Thymus (tissue), 11 donors: ENCODE results near the gene VPS13D. TPM values are rescaled to one million over a fixed set of nuclear protein-coding genes. Genes with fewer than 3 reads are reported as not detected.
"Not testable (repeated sequence)": the region's sequence is repeated elsewhere in the genome, so short reads cannot be mapped to it uniquely, and the experiment has no call there.

Experiments used
- DNase-seq, 9 donors: peaks; one replicate each; pipeline ENCODE4 v3.0.0-alpha.2; 2013; ENCODE audit warnings: low spot score in 9 of 9, low read depth in 6 of 9, missing footprints in 1 of 9
- H3K27ac ChIP-seq, 2 donors: one replicate each; pipeline ENCODE4 v1.5.1; 2013; ENCODE audit warnings: control low read depth in 1 of 2, low read depth in 1 of 2, low read length in 1 of 2, mild to moderate bottlenecking in 1 of 2, moderate library complexity in 1 of 2
- H3K27me3 ChIP-seq, 2 donors: one replicate each; pipeline ENCODE4 v1.5.1; 2013; ENCODE audit warnings: low read length in 1 of 2; ENCODE audit not compliant: control insufficient read depth in 2 of 2, insufficient read depth in 1 of 2
- H3K36me3 ChIP-seq, 2 donors: one replicate each; pipeline ENCODE4 v1.5.1; 2013; ENCODE audit warnings: low read length in 1 of 2, mild to moderate bottlenecking in 1 of 2, moderate library complexity in 1 of 2; ENCODE audit not compliant: control insufficient read depth in 2 of 2, insufficient read depth in 2 of 2
- H3K4me1 ChIP-seq, 2 donors: one replicate each; pipeline ENCODE4 v1.5.1; 2013; ENCODE audit warnings: low read length in 2 of 2; ENCODE audit not compliant: control insufficient read depth in 2 of 2, insufficient read depth in 2 of 2
- H3K4me3 ChIP-seq, 2 donors: one replicate each; pipeline ENCODE4 v1.5.1; 2013; ENCODE audit warnings: low read length in 2 of 2, control low read depth in 1 of 2, mild to moderate bottlenecking in 1 of 2
- H3K9me3 ChIP-seq, 2 donors: one replicate each; pipeline ENCODE4 v1.5.1; 2013; ENCODE audit warnings: low read length in 1 of 2, mild to moderate bottlenecking in 1 of 2; ENCODE audit not compliant: control insufficient read depth in 2 of 2, insufficient read depth in 1 of 2
- WGBS: extraction: QIAGEN DNeasy Blood & Tissue Kit; methylation state at CpG from one replicate; pipeline ENCODE4 v1.1.7; 2013; 5-methylcytosine and 5-hydroxymethylcytosine counted together
- polyA plus RNA-seq: library from polyadenylated mRNA; stranded (reverse); fragments of 200-250 nt; gene quantifications from one replicate; pipeline ENCODE4 v1.2.3, GENCODE V29; 2013
- total RNA-seq: library from RNA; stranded (reverse); fragments of 120-200 nt; gene quantifications from one replicate; pipeline ENCODE4 v1.2.4, GENCODE V29; 2013
- donor health status: healthy.

The VPS13D gene
- total and polyA plus RNA-seq, 2 donors = 10.2 to 21.7 TPM

DNA sequence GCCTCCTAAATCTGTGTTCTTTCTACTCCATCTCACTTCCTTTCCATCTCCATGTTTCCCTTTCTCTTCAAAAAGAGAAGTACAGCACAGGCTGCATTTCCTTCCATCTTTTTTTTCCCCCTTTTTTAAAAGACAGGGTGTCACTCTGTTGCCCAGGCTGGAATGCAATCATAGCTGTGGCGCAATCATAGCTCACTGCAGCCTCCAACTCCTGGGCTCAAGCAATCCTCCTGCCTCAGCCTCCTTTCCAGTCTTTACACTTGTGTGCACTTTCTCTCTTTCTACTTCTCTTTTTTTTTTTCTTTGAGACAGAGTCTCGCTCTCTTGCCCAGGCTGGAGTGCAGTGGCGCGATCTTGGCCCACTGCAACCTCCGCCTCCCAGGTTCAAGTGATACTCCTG, 95.1 kb downstream of the VPS13D start:
- 97% methylated on average over 5 of the region's 5 CpGs for WGBS
- not testable (repeated sequence) for H3K9me3 ChIP-seq, H3K4me1 ChIP-seq, H3K27ac ChIP-seq, H3K4me3 ChIP-seq, DNase-seq, H3K27me3 ChIP-seq
- peaks cover 20 to 44% of the 10 kb centered on the region in 2 donors for H3K36me3 ChIP-seq

- H3K9me3 ChIP-seq = no peaks in the 10 kb centered on the region
- H3K4me3 ChIP-seq = no peak overlapping the region
- no peaks in the 10 kb centered on the region for H3K27me3 ChIP-seq
- no peak overlapping the region for H3K27ac ChIP-seq
- no peak for DNase-seq
- no peaks in the 10 kb centered on the region for H3K4me1 ChIP-seq
- H3K36me3 ChIP-seq = peaks cover 21 to 36% of the 10 kb centered on the region in 2 donors
- 96% methylated on average over 5 of the region's 5 CpGs for WGBS
Observed at GRCh38 chr1:12326986-12327385, 97.2 kb downstream of the VPS13D start.

DNA sequence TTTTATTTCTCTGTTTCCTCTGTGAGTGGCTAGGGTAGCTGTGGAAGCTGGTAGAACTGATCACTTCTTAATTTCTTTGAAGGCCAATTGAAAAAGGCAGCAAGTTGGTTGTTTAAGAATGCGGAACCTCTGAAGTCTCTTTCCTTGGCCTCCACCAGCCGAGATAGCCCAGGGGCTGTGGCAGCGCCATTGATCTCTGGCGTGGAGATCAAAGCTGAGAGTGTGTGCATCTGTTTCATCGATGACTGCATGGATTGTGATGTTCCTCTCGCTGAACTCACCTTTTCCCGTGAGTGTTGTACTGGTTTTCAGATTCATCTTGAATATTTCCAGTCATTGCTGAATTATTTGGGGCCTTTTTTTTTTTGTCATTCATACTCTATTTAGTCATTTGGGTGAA, 97.7 kb downstream of the VPS13D start:
- H3K27ac ChIP-seq = no peak overlapping the region
- peaks cover 21 to 34% of the 10 kb centered on the region in 2 donors for H3K36me3 ChIP-seq
- no peaks in the 10 kb centered on the region for H3K4me1 ChIP-seq
- no peaks in the 10 kb centered on the region for H3K27me3 ChIP-seq
- no peak overlapping the region for H3K4me3 ChIP-seq
- H3K9me3 ChIP-seq = no peaks in the 10 kb centered on the region
- DNase-seq = no peak
- WGBS = 94% methylated on average over 7 of the region's 7 CpGs

DNA sequence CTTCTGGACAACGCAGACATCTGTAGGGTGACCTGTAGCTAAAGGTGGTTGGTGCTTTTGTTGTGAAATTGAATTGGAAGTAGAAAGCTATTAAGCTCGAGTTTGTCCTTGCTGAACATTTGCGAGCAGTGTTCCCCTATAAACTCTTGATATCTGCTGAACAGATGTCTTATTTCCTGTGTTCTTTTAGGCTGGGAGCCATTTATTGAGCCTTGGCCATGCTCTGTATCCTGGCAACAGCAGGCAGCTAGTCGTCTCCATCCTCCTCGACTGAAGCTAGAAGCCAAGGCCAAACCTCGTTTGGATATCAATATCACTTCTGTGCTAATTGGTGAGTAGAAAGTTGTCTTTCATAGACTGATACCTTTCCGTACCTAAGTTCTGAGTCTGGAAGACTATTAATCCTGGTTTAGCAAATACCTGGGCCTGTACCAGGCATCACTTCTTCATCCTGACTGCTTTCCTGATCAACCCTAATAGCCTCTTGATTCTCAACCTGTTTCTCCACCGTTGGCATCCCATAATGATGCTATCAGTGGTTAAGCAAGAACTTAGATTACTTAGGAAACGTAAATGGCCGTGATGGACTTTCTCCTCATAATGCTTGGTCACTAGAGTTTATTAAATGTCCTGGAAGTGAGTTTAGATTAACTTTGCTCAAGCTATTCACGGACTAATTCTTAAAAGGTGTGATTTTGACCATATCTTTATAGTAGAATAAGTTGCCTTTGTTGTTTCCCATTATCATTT, 103.4 kb downstream of the VPS13D start:
- Histone ChIP-seq H3K27me3 (no peaks in the 10 kb centered on the region), H3K4me3 (no peak overlapping the region), H3K4me1 (peaks cover 0 to 2% of the 10 kb centered on the region in 2 donors), H3K9me3 (no peaks in the 10 kb centered on the region), H3K36me3 (peaks cover 14 to 34% of the 10 kb centered on the region in 2 donors), H3K27ac (no peak overlapping the region)
- no peak for DNase-seq
- WGBS = 97% methylated on average over 11 of the region's 11 CpGs

DNA sequence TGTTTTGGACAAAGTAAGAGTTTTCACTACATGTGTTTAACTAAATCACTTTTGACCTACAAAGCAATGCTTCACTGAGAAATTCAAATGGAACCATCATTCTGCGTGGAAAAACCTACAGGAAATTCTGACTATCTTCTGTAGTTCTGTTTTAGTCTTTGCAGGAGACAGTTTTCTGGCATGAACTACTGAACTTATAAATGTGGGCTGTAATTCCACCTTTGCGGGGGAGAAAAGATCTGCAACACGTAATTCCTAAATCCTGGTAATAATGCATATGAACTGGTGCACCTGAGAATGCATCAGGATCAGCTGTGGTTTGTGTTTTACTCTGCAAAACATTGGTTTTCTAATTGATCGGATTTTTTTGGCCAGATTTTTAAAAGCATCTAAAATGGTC, 106.0 kb downstream of the VPS13D start:
- H3K4me1 ChIP-seq = peaks cover 19% of the 10 kb centered on the region in 2 donors
- DNase-seq = no peak
- H3K27me3 ChIP-seq = no peaks in the 10 kb centered on the region
- H3K36me3 ChIP-seq = peaks cover 7 to 28% of the 10 kb centered on the region in 2 donors
- H3K9me3 ChIP-seq = no peaks in the 10 kb centered on the region
- WGBS = 98% methylated on average over 4 of the region's 4 CpGs
- no peak overlapping the region for H3K4me3 ChIP-seq
- no peak overlapping the region for H3K27ac ChIP-seq

DNA sequence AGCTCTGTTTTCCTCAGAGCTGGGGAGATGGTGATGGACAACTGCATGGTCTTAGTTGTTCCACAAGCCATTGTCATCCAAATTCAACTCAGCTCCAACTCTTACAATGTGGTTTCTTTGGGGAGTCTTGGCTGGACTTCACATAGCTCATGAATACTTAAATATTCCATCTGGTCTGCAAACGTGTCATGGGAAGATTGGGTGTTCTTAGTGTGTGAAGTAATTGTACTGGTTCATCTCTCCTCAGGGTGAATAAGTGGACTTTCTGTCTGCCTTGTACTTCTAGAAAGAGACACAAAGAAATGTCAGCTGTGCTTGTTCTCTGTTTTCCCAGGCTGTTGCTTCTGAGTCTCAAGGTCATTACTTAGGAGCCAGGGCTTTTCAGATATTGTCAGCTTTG, 106.6 kb downstream of the VPS13D start:
- peaks cover 7 to 26% of the 10 kb centered on the region in 2 donors for H3K36me3 ChIP-seq
- no peak overlapping the region for H3K4me3 ChIP-seq
- peaks cover 21 to 23% of the 10 kb centered on the region in 2 donors for H3K4me1 ChIP-seq
- H3K27ac ChIP-seq = no peak overlapping the region
- H3K27me3 ChIP-seq = no peaks in the 10 kb centered on the region
- WGBS = 87% methylated on average over 1 of the region's 1 CpG
- H3K9me3 ChIP-seq = no peaks in the 10 kb centered on the region
- DNase-seq = no peak

GRCh38 chr1:12338017-12338416, 108.2 kb downstream of the VPS13D start:
- no peaks in the 10 kb centered on the region for H3K27me3 ChIP-seq
- peaks cover 25 to 34% of the 10 kb centered on the region in 2 donors for H3K4me1 ChIP-seq
- H3K4me3 ChIP-seq = no peak overlapping the region
- 97% methylated on average over 4 of the region's 4 CpGs for WGBS
- DNase-seq = no peak
- H3K27ac ChIP-seq = no peak overlapping the region
- H3K9me3 ChIP-seq = no peaks in the 10 kb centered on the region
- H3K36me3 ChIP-seq = peaks cover 4 to 29% of the 10 kb centered on the region in 2 donors

DNA sequence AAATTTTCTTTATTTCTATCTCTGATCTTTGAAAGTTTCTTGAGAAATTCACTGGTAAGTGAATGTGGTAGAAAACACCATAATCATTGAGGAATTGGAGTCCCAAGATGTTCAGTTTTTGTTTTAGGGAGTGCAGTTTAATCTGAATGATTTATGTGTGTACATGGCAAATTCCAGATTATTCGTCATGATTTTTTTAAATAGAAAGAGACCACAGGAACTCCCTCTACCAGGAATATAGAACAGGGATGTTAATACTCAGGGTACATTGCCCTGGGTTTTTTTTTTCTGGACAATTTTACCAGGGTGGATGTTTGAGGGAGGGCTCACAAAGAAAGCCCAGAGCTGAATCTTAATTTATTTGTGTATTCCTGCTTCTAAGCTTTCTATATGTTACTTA, 109.0 kb downstream of the VPS13D start:
- no peak for DNase-seq
- Histone ChIP-seq H3K27ac (peak overlapping the region in 1 of 2 donors; percentile 97), H3K9me3 (no peaks in the 10 kb centered on the region), H3K36me3 (peaks cover 0 to 21% of the 10 kb centered on the region in 2 donors), H3K4me3 (no peak overlapping the region), H3K4me1 (peaks cover 25 to 34% of the 10 kb centered on the region in 2 donors), H3K27me3 (no peaks in the 10 kb centered on the region)
- WGBS = 96% methylated on average over 1 of the region's 1 CpG

DNA sequence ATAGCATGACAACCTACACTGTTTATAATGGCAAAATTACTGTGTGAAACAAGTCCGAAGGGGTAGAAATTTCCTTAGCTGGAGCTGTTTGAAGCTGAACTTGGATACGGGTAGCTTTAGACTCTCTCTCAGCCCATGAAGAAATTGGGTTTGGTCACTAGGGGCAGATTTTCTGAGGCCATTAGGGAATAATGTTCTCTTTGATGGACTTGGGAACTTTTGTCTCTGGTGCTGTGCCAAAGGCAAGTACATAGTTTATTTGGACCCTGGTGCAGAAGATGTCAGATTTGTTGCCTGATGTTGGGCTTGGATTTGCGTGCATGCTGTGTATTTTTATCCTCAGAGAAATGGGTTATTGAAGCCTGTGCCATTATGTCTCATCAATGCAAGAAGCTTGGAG, 109.6 kb downstream of the VPS13D start:
- Histone ChIP-seq H3K36me3 (peaks cover 0 to 21% of the 10 kb centered on the region in 2 donors), H3K27me3 (no peaks in the 10 kb centered on the region), H3K4me3 (no peak overlapping the region), H3K9me3 (no peaks in the 10 kb centered on the region), H3K27ac (peak overlapping the region; percentile 77 to 97), H3K4me1 (peaks cover 29 to 37% of the 10 kb centered on the region in 2 donors)
- DNase-seq = no peak
- 91% methylated on average over 3 of the region's 3 CpGs for WGBS
